Stimulated activated CD8-positive, alpha-beta memory T cell treated with anti-CD3 and anti-CD28 coated beads, Interleukin-12 subunit alpha, Interleukin-12 subunit beta, amount 100 ng/mL, for 24 hours (primary cell): ENCODE results near the gene MTCL1.
A peak's percentile ranks its signal among the peaks of the same experiment; 100 is the strongest.

Source experiments
- DNase-seq: peaks from one replicate; pipeline ENCODE4 v3.0.0-alpha.2; 2020; ENCODE audit errors: extremely low read depth

The MTCL1 gene

GRCh38 chr18:8688216-8688800 is 17.0 kb upstream of the MTCL1 start:
- DNase-seq = no peak

GRCh38 chr18:8688816-8689215 is 16.5 kb upstream of the MTCL1 start:
- no peak for DNase-seq

- no peak for DNase-seq
Observed at GRCh38 chr18:8689517-8689916, 15.8 kb upstream of the MTCL1 start.

- no peak for DNase-seq
Observed at GRCh38 chr18:8694891-8695290, 10.5 kb upstream of the MTCL1 start.

- DNase-seq = no peak
Observed at GRCh38 chr18:8695932-8696517, 9.3 kb upstream of the MTCL1 start.

- peak; percentile 35 for DNase-seq
Observed at GRCh38 chr18:8696749-8697211, 8.6 kb upstream of the MTCL1 start.

GRCh38 chr18:8699126-8699525 is 6.2 kb upstream of the MTCL1 start:
- DNase-seq = no peak

GRCh38 chr18:8699948-8700347 is 5.4 kb upstream of the MTCL1 start:
- no peak for DNase-seq

- DNase-seq = no peak
Observed at GRCh38 chr18:8701546-8702118, 3.7 kb upstream of the MTCL1 start.

GRCh38 chr18:8702668-8703067 is 2.7 kb upstream of the MTCL1 start:
- no peak for DNase-seq

GRCh38 chr18:8703092-8703709 is 2.2 kb upstream of the MTCL1 start:
- no peak for DNase-seq

GRCh38 chr18:8703781-8704301 is 1.5 kb upstream of the MTCL1 start:
- no peak for DNase-seq

GRCh38 chr18:8704361-8705237 is 757 bp upstream of the MTCL1 start:
- DNase-seq = peak; percentile 72

GRCh38 chr18:8705961-8706790 is 820 bp downstream of the MTCL1 start:
- DNase-seq = no peak

GRCh38 chr18:8706791-8707555 is 1.6 kb downstream of the MTCL1 start:
- DNase-seq = no peak

GRCh38 chr18:8707556-8708300 is 2.4 kb downstream of the MTCL1 start:
- no peak for DNase-seq

- DNase-seq = no peak
Observed at GRCh38 chr18:8708670-8709069, 3.3 kb downstream of the MTCL1 start.

GRCh38 chr18:8709248-8710059 is 4.1 kb downstream of the MTCL1 start:
- DNase-seq = no peak

- no peak for DNase-seq
Observed at GRCh38 chr18:8711736-8712135, 6.4 kb downstream of the MTCL1 start.
